Activated T-cell treated with anti-CD3 and anti-CD28 coated beads, Interleukin-2, amount 50 U/mL, for 4 hours (primary cell): ENCODE data around the gene SMARCAD1. TPM values are rescaled to one million over a fixed set of nuclear protein-coding genes. Genes with fewer than 3 reads are reported as not detected.

ENCODE experiments used
- ATAC-seq, 2 donors: fragments of 200-7000 bp; cut with Tn5 transposase; one replicate each; pipeline ENCODE4 v1.10.0; 2021
- DNase-seq: peaks from one replicate; pipeline ENCODE4 v3.0.0-alpha.2; 2020
- H3K27me3 Mint-ChIP-seq: one replicate; pipeline ENCODE4 v1.8.0; 2021; ENCODE audit warnings: low read depth, mixed read lengths
- H3K36me3 Mint-ChIP-seq: one replicate; pipeline ENCODE4 v1.8.0; 2022; ENCODE audit warnings: mixed read lengths; ENCODE audit not compliant: insufficient read depth
- H3K4me1 Mint-ChIP-seq: one replicate; pipeline ENCODE4 v1.8.0; 2021; ENCODE audit warnings: low read depth, mixed read lengths
- H3K4me3 Mint-ChIP-seq: one replicate; pipeline ENCODE4 v1.8.0; 2021; ENCODE audit warnings: mild to moderate bottlenecking, moderate library complexity, mixed read lengths
- H3K9me3 Mint-ChIP-seq: one replicate; pipeline ENCODE4 v1.8.0; 2021; ENCODE audit warnings: mixed read lengths
- total RNA-seq, 3 donors: library from RNA; stranded (reverse); gene quantifications; one replicate each; pipeline ENCODE4 v1.2.1, GENCODE V29; 2021

SMARCAD1 gene
- total RNA-seq, 3 donors from 2014 or later: 31.2 to 33.8 (median 33.2) TPM

DNA sequence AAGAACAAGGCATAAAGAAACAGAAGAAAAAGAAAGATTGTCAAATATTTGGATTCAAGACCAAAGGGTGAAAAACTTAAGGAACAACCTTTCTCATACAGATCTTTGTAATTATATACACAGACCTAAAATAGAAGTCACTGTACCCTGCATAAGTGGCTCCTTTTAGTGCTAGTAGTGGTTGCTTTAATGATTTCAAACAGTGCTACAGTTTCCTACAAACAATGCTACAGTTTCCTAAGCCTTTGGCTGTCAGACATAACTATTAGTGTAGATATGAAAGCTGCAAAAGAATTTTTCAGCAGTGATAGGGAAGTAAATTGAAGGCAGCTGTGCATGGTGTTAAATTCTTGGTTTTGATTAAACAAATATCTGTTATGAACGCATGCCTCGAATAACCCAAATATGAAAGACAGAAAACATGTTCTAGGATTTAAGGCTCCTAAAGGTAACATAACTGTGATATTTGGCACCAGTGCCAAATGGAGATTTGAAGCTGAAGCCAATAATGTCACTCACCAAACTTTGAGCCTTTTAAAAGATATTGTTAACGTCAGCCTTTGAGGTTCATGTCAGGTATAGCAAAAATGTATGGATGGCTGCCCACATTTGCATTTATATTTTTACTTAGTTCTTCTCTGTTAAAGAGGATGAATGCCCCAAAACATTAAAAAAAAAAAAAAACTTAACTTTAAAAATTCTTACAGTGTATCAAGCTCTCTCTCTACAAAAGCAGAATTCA is 36.6 kb downstream of the SMARCAD1 start:
- no peak for ATAC-seq
- H3K36me3 Mint-ChIP-seq: peaks cover 44% of the 10 kb centered on the region
- H3K9me3 Mint-ChIP-seq: no peaks in the 10 kb centered on the region
- DNase-seq: no peak
- no peak overlapping the region for H3K4me3 Mint-ChIP-seq
- H3K27me3 Mint-ChIP-seq: no peaks in the 10 kb centered on the region
- H3K4me1 Mint-ChIP-seq: no peaks in the 10 kb centered on the region

DNA sequence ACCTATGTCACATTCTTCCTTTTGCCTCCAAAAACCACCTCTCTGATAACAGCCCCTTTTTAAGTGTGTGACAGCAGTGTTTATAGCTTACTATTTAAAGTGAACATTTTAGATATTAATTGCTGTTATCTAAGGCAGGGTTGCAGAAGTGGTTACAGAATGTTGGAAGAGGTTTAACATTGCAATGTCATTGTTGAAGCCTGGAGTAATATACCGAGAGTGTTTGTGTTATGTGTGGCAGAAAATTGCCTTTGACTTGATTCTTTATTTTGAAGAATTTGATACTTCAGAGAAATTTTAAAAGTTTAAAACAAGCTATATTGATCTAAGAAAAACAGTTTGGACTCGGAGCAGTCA is 37.1 kb downstream of the SMARCAD1 start:
- H3K4me1 Mint-ChIP-seq: no peaks in the 10 kb centered on the region
- ATAC-seq (no peak), DNase-seq (no peak)
- no peaks in the 10 kb centered on the region for H3K9me3 Mint-ChIP-seq
- H3K36me3 Mint-ChIP-seq: peaks cover 47% of the 10 kb centered on the region
- no peak overlapping the region for H3K4me3 Mint-ChIP-seq
- no peaks in the 10 kb centered on the region for H3K27me3 Mint-ChIP-seq

DNA sequence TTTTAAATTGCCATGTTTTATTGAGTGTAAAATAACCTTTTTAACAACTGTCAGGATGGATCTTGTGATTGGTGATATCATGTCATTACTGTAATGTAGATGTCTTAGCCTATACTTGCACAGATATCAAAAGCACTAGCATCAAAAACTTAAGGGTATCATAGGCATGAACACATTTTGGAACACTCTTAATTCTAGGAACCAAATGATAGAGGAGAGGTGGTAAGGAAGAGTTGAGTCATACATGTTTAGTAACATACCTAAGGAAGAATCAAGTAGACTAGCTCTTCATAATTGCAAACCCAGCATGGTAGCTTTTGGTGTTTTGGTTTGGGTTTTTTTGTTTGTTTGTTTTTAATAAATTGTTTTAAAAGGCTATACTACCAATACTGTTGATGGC is 43.4 kb downstream of the SMARCAD1 start:
- no peaks in the 10 kb centered on the region for H3K27me3 Mint-ChIP-seq
- DNase-seq: no peak
- peaks cover 3% of the 10 kb centered on the region for H3K4me1 Mint-ChIP-seq
- peaks cover 33% of the 10 kb centered on the region for H3K36me3 Mint-ChIP-seq
- ATAC-seq: no peak
- H3K4me3 Mint-ChIP-seq: no peak overlapping the region
- H3K9me3 Mint-ChIP-seq: no peaks in the 10 kb centered on the region

DNA sequence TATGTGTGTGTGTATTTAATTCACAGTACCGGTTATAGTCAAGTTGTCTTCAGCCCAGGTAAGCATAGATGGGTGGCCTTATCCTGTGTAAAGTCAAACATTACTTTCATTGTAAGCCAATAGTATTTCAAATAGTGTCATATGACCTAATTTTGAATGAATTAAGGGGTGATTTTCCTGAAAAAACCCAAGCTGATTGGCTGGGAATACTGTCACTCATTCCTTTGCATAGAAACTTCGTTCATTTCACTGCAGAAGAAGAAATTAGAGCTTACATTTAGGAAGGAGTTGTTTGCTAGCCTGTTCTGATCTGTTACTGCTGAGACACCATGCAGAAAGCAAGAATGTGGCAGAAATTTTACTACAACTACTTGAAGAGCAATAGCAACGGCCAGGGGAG is 45.4 kb downstream of the SMARCAD1 start:
- H3K4me3 Mint-ChIP-seq: no peak overlapping the region
- DNase-seq: no peak
- H3K9me3 Mint-ChIP-seq: no peaks in the 10 kb centered on the region
- no peak for ATAC-seq
- H3K36me3 Mint-ChIP-seq: peaks cover 31% of the 10 kb centered on the region
- no peaks in the 10 kb centered on the region for H3K27me3 Mint-ChIP-seq
- H3K4me1 Mint-ChIP-seq: peaks cover 3% of the 10 kb centered on the region

DNA sequence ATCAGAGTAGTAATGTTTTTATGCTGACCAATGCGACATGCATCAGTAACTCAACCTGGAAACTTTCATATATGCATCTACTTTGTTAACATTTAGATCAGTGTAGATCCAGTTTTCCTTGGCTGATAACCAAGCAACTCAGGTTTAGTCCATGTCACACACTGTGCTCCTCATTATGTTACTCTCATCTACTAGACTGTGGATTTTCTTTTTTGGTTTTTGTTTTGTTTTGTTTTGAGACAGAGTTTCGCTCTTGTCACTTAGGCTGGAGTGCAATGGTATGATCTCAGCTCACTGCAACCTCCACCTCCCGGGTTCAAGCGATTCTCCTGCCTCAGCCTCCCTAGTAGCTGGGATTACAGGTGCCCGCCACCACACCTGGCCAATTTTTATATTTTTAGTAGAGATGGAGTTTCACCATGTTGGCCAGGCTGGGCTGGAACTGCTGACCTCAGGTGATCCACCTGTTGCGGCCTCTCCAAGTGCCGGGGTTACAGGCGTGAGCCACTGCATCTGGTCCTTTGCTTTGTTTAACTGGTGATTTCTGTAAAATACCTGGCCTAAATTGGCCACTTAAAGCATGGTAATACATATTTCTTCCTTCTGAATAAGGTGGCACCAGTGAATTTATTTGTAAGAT is 48.6 kb downstream of the SMARCAD1 start:
- Mint-ChIP-seq H3K9me3 (no peaks in the 10 kb centered on the region), H3K4me1 (no peaks in the 10 kb centered on the region), H3K4me3 (no peak overlapping the region), H3K27me3 (no peaks in the 10 kb centered on the region), H3K36me3 (peaks cover 30% of the 10 kb centered on the region)
- DNase-seq: no peak
- no peak for ATAC-seq

DNA sequence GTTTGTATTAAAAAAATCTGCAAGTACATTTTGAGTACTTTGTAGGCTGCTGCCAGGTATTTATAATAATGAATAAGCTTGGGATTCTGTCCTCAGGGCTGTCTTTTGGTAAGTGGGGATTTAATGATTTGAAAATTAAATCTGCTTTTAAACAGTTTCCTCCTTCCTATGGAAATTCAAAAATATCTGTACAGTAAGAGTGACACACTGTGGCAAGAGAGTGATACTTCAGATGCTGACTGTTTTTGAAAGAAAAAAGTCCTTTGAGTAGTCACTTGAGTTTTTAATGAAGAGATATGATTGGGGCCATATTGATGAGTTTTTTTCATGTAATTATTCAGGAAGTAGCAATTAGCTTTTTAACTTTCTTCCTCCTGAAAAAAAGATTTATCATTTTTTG is 49.2 kb downstream of the SMARCAD1 start:
- Mint-ChIP-seq H3K4me1 (no peaks in the 10 kb centered on the region), H3K9me3 (no peaks in the 10 kb centered on the region), H3K4me3 (no peak overlapping the region), H3K36me3 (peaks cover 32% of the 10 kb centered on the region), H3K27me3 (no peaks in the 10 kb centered on the region)
- DNase-seq (no peak), ATAC-seq (no peak)

DNA sequence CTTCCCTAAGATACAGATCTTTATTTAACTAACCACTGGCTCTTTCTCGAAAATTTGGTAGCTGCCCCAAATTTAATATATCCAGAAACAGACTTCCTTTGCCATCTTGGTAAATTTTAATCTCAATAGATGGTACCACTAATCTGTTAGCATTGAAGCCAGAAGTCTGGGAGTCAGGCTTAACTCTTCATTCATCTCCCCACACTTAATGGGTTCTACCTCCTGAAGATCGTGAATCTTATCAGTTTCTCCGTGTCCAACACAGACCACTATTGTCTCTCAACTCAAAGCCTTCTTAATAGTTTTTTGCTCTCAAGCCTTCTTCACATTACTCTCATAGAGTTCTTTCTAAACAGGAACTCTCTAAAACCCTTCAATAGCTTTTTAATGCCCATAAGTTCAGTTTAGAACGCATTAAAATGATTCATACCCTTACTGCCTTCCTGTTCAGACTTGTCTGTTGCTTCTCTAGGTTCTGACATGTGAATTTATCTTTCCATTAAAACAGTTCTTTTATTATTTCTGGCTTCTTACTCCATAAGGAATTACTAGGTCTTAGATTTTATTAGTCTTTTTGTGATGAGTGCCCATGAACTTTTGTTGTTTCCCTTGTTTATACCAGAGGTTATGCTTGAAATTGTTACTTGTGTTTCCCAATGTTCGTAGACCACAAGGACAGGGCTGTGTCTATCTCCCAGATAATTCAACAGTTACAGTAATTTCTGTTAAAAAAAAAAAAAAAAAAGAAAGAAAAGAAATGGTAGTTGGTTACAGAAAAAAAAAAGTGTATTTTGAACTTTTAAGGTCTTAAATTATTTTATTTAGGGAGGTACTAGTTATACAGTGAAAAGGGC is 54.7 kb downstream of the SMARCAD1 start:
- H3K4me1 Mint-ChIP-seq: peaks cover 4% of the 10 kb centered on the region
- no peaks in the 10 kb centered on the region for H3K27me3 Mint-ChIP-seq
- no peak for ATAC-seq
- no peaks in the 10 kb centered on the region for H3K9me3 Mint-ChIP-seq
- peaks cover 31% of the 10 kb centered on the region for H3K36me3 Mint-ChIP-seq
- H3K4me3 Mint-ChIP-seq: no peak overlapping the region
- no peak for DNase-seq

DNA sequence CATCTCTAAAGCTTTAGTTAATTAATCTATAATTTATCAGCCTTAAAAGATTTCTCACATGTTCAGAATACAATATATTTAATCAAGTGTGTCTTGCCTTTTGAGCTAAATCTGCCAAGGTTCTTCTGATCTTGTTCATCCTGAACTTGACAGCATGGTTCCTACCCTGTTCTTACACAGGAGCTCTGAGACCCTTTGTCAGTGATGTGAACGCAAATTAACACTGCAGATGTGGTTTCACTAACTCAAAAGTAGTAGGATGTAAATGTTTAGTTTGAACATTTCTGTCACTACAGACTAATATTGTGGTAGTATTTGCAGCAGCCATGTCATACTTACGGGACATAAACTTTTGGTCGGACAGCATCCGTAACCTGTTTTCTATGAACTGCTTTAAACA is 59.4 kb downstream of the SMARCAD1 start:
- no peaks in the 10 kb centered on the region for H3K9me3 Mint-ChIP-seq

DNA sequence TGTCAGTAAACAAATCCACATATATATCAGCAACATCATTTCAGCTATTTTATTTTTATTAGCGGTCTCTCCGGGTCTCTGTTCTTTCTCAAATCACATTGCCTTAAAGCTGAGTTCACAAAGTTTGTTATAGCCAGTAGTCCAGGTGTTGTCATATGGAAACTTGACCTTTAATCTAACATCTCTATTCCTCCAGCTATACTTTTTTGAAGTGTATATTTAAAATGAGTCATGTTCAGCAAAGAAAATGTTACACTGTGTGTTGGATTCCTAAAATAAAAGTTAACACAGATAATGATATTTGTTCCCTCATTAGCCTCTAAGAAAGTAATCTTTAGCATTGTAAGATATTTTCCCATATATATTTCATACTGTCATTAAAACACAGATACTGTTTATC is 63.6 kb downstream of the SMARCAD1 start:
- H3K27me3 Mint-ChIP-seq: no peaks in the 10 kb centered on the region
- DNase-seq: no peak
- no peak for ATAC-seq
- H3K9me3 Mint-ChIP-seq: no peaks in the 10 kb centered on the region
- H3K4me3 Mint-ChIP-seq: no peak overlapping the region
- H3K36me3 Mint-ChIP-seq: peaks cover 18% of the 10 kb centered on the region
- H3K4me1 Mint-ChIP-seq: no peaks in the 10 kb centered on the region

More for the DNA sequence above, 59.4 kb downstream of the SMARCAD1 start:
- Mint-ChIP-seq H3K27me3 (no peaks in the 10 kb centered on the region), H3K36me3 (peaks cover 27% of the 10 kb centered on the region), H3K4me1 (peaks cover 4% of the 10 kb centered on the region), H3K4me3 (no peak overlapping the region)
- DNase-seq (no peak), ATAC-seq (no peak)

DNA sequence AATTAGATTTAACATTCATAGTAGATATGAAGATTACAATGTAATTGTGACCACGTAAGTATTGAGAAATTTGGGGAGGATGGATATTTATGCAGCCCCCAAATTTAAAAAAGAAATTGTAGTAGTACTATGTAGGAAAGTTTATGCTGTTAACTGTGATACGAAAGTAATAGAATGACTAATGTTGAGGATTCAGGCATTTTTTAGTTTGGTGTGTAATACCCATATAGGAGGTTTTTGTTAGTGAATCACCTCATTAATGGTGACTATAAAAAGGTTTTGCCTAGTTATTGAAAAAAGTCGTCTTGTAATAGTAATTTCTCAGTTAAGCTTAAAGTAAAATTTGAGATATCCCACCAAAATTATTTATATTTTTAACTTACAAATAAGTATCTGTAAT is 67.2 kb downstream of the SMARCAD1 start:
- no peak overlapping the region for H3K4me3 Mint-ChIP-seq
- H3K4me1 Mint-ChIP-seq: no peaks in the 10 kb centered on the region
- no peak for DNase-seq
- H3K27me3 Mint-ChIP-seq: no peaks in the 10 kb centered on the region
- no peaks in the 10 kb centered on the region for H3K9me3 Mint-ChIP-seq
- H3K36me3 Mint-ChIP-seq: peaks cover 27% of the 10 kb centered on the region
- no peak for ATAC-seq

DNA sequence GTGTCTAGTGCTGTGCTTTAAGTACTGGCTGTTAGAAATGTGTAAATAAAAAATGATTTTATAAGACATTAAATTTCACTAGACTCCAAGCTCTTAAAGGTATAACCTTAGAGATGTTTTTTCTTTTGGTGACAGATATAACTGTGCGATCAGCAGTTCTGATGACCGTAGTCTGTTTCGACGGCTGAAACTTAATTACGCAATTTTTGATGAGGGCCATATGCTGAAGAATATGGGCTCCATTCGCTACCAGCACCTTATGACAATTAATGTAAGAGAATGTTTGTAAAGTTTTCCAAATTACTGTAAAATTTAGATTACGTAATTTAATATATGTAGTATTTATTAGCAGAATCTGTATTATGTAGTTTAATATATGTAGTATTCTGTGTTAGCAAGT is 68.5 kb downstream of the SMARCAD1 start:
- DNase-seq (no peak), ATAC-seq (no peak)
- H3K9me3 Mint-ChIP-seq: no peaks in the 10 kb centered on the region
- H3K36me3 Mint-ChIP-seq: peaks cover 26% of the 10 kb centered on the region
- H3K4me3 Mint-ChIP-seq: no peak overlapping the region
- H3K27me3 Mint-ChIP-seq: no peaks in the 10 kb centered on the region
- no peaks in the 10 kb centered on the region for H3K4me1 Mint-ChIP-seq

DNA sequence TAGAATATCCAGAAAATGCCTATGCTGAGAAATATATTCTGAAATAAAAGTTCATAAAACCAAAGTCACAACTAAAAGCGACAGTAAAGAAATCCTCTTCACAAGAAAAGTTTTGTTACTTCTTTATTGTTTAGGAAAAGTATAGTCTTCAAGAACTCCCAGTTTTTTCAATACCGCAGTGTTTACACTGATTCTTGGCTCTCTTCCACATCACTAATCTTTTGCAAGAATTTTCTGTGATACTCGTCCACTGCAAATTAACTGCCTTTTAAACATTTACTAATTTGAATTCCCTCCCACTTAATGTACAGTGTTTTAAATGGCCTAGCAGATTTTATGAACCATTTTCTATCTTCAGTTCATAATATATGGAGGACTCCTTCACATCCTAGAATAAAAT is 69.9 kb downstream of the SMARCAD1 start:
- no peaks in the 10 kb centered on the region for H3K9me3 Mint-ChIP-seq
- no peak for ATAC-seq

DNA sequence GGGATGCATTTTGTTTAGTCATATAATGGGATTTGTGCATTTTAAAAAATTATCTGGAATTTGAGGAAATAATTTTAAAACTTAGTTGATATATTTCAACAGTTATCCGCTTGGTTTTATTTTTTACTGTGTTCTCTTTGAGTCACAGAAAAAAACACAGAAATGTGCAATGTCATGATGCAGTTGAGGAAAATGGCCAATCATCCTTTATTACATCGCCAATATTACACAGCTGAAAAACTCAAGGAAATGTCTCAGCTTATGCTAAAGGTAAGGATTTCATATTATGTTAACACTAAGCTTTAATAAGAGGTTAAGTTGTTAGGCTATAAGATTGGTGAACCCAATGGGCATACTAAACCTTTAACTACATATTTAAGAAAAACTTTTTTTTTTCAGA is 71.1 kb downstream of the SMARCAD1 start:
- H3K9me3 Mint-ChIP-seq: no peaks in the 10 kb centered on the region
- no peaks in the 10 kb centered on the region for H3K4me1 Mint-ChIP-seq
- H3K36me3 Mint-ChIP-seq: peaks cover 37% of the 10 kb centered on the region
- DNase-seq (no peak), ATAC-seq (no peak)
- H3K27me3 Mint-ChIP-seq: no peaks in the 10 kb centered on the region
- no peak overlapping the region for H3K4me3 Mint-ChIP-seq

More for the DNA sequence above, 69.9 kb downstream of the SMARCAD1 start:
- Mint-ChIP-seq H3K36me3 (peaks cover 27% of the 10 kb centered on the region), H3K4me3 (no peak overlapping the region), H3K4me1 (no peaks in the 10 kb centered on the region), H3K27me3 (no peaks in the 10 kb centered on the region)
- no peak for DNase-seq

DNA sequence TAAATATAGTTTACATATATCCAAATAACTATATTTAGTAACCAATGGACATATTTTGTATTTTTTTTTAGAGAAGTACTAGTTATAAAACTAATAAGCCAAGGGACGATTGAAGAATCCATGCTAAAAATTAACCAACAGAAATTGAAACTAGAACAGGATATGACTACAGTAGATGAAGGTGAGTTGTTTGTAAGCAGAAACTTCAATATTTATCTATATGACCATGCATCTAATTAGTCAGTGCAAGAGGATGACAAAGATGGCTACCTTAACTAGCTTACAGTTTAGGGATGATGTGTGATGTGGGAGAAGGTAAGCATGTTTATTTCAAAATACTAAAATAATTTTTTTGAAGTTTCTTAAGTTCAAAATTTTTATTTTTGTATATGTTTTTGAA is 77.2 kb downstream of the SMARCAD1 start:
- Mint-ChIP-seq H3K27me3 (no peaks in the 10 kb centered on the region), H3K4me1 (no peaks in the 10 kb centered on the region), H3K36me3 (peaks cover 50% of the 10 kb centered on the region), H3K4me3 (no peak overlapping the region), H3K9me3 (no peaks in the 10 kb centered on the region)
- DNase-seq (no peak), ATAC-seq (no peak)

DNA sequence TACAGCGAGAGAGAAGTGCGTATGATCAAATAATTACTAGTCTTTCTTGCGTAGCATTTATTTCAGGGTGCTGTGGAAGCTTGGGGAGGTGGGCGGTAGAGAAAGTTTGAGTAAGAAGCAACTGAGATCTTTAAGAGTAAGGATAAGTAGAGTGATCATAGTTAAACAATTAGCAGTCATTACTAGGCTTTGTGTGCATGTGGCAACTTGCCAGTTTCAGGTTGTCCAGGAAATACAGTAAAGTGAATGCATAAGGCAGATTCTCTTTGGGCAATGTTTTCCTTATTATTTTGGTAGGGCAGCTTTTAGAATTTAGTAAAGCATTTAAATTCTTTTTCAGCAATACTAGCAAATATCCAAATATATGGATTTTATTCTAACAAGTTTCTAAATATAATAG is 78.0 kb downstream of the SMARCAD1 start:
- H3K9me3 Mint-ChIP-seq: no peaks in the 10 kb centered on the region
- peaks cover 51% of the 10 kb centered on the region for H3K36me3 Mint-ChIP-seq
- DNase-seq: no peak
- H3K27me3 Mint-ChIP-seq: no peaks in the 10 kb centered on the region
- no peaks in the 10 kb centered on the region for H3K4me1 Mint-ChIP-seq
- no peak for ATAC-seq
- H3K4me3 Mint-ChIP-seq: no peak overlapping the region
